Dedifferentiated amniotic fluid mesenchymal stem cell (primary cell): ENCODE data around the gene CYP26B1.

Experiments used
- DNase-seq: peaks from one replicate; pipeline ENCODE4 v3.0.0-alpha.2; 2016; ENCODE audit errors: extremely low spot score

Gene CYP26B1

DNA sequence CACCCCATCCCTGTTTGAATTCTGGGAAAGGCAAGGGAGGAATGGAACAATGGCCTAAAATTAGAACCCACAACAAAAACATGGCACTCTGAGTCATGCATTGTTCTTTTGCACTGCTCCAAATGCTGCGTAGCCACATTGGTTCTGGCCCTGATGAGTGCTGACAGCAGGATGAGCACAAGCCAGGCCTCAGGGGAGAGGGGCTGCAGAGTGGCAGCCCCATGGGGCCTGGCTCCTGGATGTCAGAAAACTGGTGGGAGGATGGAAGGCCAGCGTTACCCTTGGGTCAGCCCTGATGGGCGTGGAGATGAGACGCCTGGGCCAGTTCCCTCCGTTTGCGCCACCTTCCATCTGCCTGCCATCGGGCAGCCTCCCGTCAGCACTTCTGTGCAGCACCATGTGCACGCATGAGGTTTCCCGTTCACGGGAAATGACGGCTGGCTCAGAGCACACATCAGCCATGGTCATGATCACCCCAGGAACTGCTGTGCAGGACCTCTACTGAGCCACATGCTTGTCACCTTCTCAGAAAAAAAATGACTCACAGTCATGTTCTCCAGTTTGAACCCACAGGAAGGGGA is 65.6 kb downstream of the CYP26B1 start:
- no peak for DNase-seq

DNA sequence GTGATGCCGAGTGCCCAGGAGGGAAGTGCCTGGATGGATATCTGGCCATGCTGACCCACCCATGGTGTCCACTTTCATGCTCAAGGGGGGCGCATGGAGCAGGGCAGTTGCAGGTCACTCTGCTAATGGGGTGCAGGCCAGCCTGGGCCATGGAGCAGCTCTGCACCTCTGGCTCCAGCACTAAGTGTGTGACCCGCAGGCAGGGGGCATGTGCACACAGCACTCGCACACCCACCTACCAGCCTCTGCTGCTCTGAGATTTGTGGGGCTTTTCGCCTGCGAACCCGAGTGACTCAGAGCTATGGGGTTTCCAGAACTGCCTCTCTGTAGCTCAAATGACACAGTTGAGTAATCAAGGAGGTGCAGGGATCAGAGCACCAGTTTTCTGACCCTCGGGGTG is 66.2 kb downstream of the CYP26B1 start:
- no peak for DNase-seq

DNA sequence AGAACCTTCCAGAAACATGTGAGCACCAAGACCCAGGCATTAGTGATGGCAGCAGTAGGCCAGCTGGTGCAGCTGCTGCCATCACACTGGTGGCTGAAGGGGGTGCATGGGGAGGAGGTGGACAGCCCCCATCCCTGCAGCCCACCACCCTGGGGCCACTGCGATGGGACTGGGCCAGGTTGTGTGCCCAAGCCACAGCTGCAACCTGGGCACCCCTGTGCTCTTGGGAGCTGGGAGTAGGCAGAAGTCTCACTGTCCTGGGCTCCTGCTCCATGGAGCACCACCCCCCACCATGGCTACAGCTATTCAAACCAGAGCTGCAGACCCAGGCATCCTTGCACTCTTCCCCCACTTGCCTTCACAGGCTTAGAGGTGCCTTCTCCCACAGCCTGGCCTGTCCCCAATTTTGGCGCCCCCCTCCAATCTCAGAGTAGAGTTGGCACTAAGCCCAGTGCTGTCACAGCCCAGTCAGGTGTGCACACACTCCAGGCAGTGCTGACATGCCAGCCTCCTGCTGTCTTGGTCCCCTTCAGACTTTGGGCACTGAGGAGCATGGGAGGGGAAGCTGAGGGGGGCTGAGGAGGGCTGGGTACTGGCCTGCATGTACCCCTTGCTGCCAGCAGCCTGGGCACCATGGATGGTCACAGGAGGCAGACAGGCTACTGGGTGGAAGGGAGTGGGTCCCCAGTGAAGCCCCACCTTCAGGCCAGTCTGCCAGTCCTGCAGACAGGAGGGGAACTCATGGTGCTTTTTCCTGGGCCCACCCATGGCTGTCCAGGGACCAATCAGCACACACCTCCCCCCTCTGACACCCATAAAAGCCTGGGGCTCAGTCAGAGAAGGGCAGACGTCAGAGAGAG is 67.1 kb downstream of the CYP26B1 start:
- no peak for DNase-seq
